Esophagus muscularis mucosa (tissue), 4 donors: ENCODE data around the gene DROSHA.

Source experiments
- CTCF ChIP-seq, 3 experiments: fragments of 200-600 bp in 2 of 3; fragments of 450-650 bp in 1 of 3; sonication (generic) in 2 of 3; IDR thresholded peaks; one replicate each; pipeline ENCODE4 v1.5.1; 2017 to 2019; ENCODE audit warnings: antibody characterized with exemption in 3 of 3, mild to moderate bottlenecking in 2 of 3, moderate library complexity in 1 of 3
- EP300 ChIP-seq: sonication (generic); formaldehyde crosslinking; IDR thresholded peaks from one replicate; pipeline ENCODE4 v1.6.1; 2017; ENCODE audit warnings: antibody characterized with exemption
- POLR2A ChIP-seq: fragments of 450-650 bp; IDR thresholded peaks from one replicate; pipeline ENCODE4 v1.6.1; 2017; ENCODE audit warnings: antibody characterized with exemption, moderate library complexity, mild to moderate bottlenecking, low read depth
- POLR2AphosphoS5 ChIP-seq, 2 donors: sonication (generic); formaldehyde crosslinking; IDR thresholded peaks; one replicate each; pipeline ENCODE4 v1.6.1; 2017; ENCODE audit warnings: antibody characterized with exemption in 2 of 2

GRCh38 chr5:31568302-31568835 lies 36.5 kb upstream of the DROSHA start:
- TF ChIP-seq CTCF (IDR thresholded peaks at IDR 0.05) (no peak), POLR2A (no peak), POLR2AphosphoS5 (IDR thresholded peaks at IDR 0.05) (no peak), EP300 (no peak)
